Medulla oblongata (tissue), 1 donor: ENCODE measurements around the gene SPI1.
A peak's percentile ranks its signal among the peaks of the same experiment; 100 is the strongest.

Experiments used
- DNase-seq: peaks from one replicate; pipeline ENCODE4 v3.0.0-alpha.2; 2015; ENCODE audit errors: extremely low spot score

The SPI1 gene

DNA sequence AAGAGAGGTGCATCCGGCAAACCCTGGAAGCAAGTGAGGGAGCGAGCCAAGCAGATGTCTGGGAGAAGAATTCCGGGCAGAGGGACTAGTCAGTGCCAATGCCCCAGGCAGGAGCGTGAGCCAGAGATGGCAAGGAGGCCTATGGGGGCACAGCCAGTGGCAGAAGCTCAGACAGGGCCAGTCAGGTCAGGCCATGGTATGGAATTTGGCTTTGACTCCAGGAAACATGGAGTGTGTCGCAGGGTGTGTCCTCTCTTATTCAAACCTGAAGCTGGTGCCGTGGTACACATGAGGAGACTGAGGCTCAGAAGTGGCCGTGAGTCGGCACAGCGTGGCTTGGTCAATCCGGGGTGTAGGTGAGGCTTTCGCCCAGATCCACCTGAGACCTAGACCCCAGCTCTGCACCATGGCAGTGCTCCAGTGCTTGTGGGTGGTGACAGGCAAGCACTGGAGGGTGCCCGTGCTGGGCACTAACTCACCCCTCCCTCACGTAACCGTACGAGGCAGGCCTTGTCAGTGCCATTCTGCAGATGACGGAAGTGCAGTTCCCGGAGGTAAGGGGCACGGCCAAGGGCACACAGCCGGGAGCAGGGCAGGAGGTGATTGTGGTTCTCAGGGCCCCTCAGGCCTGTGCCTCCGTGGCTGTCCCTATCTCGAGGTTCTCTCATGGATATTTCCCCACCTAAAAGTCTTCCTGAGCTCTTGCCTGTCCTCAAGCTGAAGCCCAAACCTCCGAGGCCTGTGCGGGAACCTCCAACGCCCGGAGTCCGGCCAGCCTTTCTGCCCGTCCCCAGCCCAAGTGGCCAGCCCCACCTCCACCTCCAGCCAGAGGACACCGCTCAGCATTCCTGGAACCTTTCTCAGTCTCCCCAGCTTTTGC, 10.6 kb upstream of the SPI1 start:
- no peak for DNase-seq

DNA sequence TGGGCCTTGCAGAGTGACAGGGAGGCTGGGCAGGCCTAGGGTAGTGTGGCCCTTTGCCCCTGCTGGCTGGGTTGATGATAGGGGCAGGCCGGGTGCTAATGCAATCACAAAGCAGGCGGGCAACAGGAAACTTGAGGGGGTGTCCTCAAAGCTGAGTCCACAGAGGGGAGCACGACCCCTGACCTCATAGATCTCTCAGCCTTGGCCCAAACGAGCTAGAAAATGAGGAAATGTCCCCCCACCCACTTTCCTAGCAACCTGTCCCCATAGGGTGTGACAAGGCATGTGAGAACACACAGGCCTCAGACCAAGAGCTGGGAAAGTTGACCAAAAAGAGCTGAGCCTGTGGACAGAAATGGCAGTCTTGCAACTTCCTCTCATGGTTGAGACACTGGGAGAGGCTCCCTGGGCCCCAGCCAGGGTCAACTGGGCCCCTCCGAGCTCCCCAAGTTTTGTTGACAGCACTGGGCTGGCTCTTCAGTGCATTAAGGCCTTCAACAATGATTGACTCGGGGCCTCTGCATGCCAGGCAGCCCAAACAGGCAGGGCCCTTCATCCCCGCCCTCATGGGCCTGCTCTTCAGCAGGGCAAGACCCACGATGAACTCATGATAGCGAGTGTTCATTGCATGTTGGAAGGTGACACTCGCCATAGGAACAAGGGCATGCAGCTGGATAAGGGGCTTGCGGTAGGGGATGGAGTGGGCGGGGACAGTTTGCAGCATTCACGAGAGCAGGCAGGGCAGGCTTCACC, 9.8 kb upstream of the SPI1 start:
- DNase-seq, result no peak

DNA sequence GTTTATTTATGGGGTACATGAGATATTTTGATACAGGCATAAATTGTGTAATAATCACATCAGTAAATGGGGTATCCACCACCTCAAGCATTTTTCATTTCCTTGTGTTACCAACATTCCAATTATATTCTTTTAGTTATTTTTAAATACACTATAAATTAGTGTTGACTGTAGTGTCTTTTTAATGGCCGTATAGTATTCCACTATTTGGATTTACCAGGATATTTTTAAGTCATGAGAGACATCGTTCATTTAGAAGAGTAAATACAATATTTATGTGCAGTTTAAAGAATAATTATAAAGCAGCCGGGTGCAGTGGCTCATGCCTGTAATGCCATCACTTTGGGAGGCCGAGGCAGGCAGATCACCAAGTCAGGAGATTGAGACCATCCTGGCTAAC, 6.2 kb upstream of the SPI1 start:
- no peak for DNase-seq

- DNase-seq, result no peak
These were observed 4.7 kb upstream of the SPI1 start for GRCh38 chr11:47383071-47383470.

GRCh38 chr11:47380078-47380477, 1.7 kb upstream of the SPI1 start:
- no peak for DNase-seq

DNA sequence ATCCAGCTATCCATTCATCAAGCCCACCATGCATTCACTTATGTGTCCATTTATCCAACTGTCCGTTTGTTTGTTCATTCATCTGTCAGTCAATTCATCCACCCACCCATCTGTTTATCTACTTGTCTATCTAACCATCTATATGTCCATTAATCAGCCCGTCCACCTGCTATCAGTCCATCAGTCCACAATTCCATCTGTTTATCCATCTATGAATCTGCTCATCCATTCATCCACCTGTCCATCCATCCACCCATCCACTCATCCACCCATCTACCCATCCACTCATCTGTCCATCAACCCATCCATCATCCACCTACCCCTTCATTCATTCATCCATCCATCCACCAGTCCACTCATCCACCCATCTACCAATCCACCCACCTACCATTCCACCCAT, 970 bp upstream of the SPI1 start:
- no peak for DNase-seq

DNA sequence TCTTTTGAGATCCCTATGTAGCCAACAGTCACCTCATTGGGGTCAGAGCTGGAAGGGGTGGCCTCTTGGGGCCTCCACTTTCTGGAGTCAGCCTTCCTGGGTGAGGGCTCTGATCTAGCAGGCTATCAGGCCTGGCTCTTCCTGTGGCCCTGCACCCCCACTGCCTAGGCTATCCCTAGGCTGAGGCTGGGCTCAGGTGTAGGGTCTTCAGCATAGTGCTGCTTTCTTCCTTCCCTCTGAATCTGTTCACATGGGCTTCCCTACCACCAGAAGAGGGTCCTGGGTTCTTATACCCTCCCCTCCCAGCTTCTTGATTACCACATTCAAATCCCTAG, 456 bp upstream of the SPI1 start:
- DNase-seq, result no peak

DNA sequence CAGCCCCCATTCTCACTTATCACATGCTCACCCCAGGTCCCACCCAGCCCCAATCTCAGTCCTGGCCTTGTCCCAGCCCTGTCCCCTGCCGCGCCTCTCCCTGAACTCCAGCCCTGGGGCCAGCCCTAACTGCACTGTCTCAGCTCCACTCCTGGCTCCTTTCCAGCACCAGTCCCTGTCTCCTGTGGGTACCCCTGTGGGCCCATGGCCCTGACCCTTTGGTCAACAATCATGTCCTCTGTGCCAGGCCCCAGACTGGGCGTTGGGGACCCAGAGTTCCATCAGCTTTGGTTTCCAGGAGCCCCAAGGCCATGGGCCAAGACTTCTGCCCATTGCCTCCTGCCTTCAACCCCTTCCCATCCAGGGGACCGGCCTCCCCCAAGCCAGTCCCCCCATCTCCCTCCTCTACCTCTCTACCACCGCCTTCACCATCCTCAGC, 757 bp downstream of the SPI1 start:
- no peak for DNase-seq

- DNase-seq, result no peak
These were observed 1.6 kb downstream of the SPI1 start for GRCh38 chr11:47376525-47377371.

- no peak for DNase-seq
These were observed 2.2 kb downstream of the SPI1 start for GRCh38 chr11:47376107-47376524.

DNA sequence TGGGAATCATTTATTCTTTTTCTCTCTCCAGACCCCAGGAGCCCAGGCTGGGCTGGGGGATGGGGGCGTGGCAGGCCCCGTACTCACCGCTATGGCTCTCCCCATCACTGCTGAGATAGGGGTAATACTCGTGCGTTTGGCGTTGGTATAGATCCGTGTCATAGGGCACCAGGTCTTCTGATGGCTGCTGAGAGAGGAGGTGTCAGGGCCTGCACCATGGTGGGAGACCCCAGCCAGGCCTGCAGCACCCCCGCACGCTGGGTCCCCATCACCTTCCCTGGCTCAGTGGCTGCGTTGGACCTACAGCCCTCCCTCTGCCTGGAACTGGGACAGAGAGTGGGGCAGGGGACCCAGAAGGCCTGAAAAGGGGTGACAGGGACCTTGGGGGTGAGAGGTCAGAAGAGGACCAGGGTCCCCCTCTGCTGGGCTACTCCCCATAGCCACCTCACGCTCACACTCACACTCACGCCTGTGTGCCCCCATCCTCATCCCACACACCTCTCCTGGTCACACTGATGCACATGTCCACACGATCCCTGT, 2.7 kb downstream of the SPI1 start:
- no peak for DNase-seq

DNA sequence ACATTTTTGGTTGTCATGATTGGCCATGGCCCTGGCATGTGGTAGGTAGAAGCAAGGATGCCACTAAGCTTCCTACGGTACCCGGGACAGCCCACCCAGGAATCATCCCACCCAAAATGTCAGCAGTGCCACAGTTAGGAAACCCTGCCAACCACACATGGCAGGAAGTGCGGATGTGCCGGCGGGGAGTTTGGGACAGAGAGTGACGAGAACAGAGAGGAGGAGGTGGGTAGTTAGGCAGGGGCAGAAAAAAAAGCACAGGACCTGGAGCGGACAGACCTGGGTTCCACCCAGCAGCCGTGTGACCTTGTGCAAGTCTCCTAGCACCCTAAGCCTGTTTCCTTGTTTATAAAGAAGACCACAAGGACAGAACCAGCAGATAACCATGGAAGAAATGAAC, 3.3 kb downstream of the SPI1 start:
- no peak for DNase-seq

GRCh38 chr11:47374720-47375019, 3.7 kb downstream of the SPI1 start:
- DNase-seq, result no peak

DNA sequence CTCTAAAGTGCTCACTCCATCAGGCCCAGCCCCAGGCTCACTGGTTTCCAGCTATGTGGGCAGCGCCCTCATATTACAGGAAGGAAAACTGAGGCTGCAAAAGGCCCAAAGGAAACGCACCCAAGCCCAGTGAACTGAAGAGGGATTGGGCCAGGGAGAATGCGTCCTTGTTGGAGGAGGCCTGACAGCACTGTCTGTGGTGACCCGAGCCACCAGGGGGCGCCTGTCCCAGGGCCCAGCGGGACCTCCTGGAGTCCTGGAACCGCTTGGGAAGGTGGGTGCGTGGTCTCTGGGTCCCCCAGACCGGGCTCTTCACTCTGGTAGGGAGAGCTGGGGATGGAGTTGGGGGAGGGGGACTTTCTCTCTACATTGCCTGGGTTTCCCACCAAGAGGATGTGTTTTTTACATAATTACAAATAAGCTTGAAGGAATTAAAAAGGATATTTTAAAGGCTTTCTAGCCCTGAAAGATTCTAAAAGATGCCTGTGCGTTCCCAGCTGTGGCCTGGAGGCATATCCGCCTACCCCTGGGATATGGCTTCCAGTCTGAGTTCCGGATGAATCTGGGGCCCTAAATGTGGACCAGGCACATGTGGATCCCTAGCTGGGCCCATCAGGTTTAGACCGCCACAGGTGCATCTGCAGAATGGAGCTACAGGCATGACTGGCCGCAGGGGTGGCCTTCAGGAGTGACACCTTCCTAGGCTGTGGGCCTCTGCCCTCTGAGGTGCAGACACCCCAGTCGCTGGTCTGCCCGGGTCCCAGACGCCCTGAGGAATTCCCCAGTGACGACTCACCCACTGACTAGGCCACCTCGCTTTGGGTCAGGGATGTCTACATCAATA, 4.2 kb downstream of the SPI1 start:
- DNase-seq, result peak; percentile 77

DNA sequence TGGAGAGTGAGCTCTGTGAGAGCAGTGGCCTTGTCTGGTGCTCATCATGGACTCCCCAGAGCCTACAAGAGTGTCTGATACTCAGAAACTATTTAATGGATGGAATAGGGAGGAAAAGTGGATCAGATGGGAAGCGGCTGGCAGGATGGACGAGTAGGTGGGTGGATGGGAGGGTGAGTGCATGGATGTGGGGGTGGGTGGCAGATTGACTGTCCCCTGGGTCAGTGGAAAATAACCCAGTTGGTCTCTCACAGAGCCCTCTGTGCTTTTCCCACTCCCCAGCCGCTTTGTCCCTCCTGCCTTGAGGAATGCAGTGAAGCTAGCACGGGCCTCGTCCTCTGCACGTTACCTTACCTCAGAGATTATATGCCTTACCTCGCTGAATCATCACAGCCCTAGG, 5.9 kb downstream of the SPI1 start:
- DNase-seq, result no peak

DNA sequence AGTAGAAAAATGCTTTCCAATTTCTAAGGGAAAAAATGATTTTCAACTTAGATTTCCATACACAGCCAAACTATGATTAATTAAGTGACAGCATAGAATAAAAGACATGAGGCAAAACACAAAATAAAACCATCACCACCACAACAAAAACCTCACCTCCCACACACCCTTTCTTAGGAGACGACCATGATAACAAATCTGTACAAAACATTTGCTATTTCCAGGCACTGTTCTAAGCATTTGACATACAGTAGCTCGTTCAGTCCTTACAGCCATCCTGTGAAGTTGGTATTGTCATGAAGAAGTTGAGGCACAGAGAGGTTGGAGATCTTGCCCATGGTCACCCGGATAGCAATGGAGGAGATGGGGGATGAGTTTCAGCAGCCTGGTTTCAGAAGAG, 8.7 kb downstream of the SPI1 start:
- no peak for DNase-seq

- no peak for DNase-seq
These were observed 12.3 kb downstream of the SPI1 start for GRCh38 chr11:47366020-47366490.

DNA sequence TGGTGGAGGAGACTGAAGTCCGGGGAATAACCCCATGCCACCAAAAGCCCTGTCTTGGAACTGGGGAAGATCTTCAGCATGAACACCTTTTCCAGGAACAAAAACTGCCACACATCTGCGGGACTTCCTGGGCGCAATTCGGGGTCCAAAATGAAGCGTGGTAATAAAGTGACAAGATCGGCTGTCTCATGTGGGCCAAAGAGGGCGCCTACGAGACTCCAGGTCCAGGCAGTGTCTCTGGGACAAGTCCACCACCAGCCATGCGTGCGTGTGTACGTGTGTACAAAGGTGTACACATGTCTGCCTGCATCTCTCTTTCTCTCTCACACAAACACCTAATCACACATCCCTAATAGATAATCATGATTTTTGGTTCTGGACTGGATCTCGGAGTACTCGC, 16.9 kb downstream of the SPI1 start:
- no peak for DNase-seq

GRCh38 chr11:47360341-47360740, 18.0 kb downstream of the SPI1 start:
- DNase-seq, result no peak

DNA sequence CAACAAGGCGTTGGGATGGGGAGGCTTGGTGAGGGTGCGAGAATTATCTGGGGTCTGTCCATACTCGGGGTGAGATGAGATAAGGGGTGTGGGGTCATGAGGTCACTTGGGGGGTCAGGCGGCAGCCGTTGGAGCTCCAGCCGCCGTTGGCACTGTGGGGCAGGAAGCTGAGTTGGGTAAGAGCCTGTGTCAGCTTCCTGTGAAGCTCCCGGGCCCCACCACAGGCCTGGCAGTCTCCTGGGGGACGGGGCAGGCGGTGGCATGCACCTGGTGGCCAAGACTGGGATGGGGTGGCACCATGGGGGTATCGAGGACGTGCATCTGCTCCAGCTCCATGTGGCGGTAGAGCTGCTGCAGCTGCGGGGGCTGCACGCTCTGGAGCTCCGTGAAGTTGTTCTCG, 18.8 kb downstream of the SPI1 start:
- DNase-seq, result no peak

GRCh38 chr11:47359162-47359561, 19.2 kb downstream of the SPI1 start:
- no peak for DNase-seq
